KMS-11 (cell line): ENCODE results near the gene CINP.

ENCODE experiments used
- H2AFZ ChIP-seq: fragments of 200-600 bp; sonication (generic); 2 replicates; pipeline ENCODE4 v1.6.1; 2016; ENCODE audit warnings: antibody characterized with exemption, mixed run types, low read depth
- H3K27ac ChIP-seq: fragments of 200-600 bp; sonication (generic); 2 replicates; pipeline ENCODE4 v1.6.1; 2016; ENCODE audit warnings: mild to moderate bottlenecking, mixed run types
- H3K27me3 ChIP-seq: fragments of 200-600 bp; sonication (generic); 2 replicates; pipeline ENCODE4 v1.6.1; 2017; ENCODE audit warnings: mild to moderate bottlenecking, low read depth, mixed run types, moderate library complexity; ENCODE audit not compliant: insufficient read depth
- H3K36me3 ChIP-seq: fragments of 200-600 bp; sonication (generic); 2 replicates; pipeline ENCODE4 v1.6.1; 2017; ENCODE audit warnings: mild to moderate bottlenecking, mixed run types; ENCODE audit not compliant: insufficient read depth
- H3K4me1 ChIP-seq: fragments of 200-600 bp; sonication (generic); 2 replicates; pipeline ENCODE4 v1.6.1; 2016; ENCODE audit warnings: mild to moderate bottlenecking, low read depth, mixed run types; ENCODE audit not compliant: poor library complexity, severe bottlenecking
- H3K4me2 ChIP-seq: fragments of 200-600 bp; sonication (generic); 2 replicates; pipeline ENCODE4 v1.7.0; 2016; ENCODE audit warnings: mild to moderate bottlenecking, mixed run types
- H3K4me3 ChIP-seq: fragments of 200-600 bp; sonication (generic); IDR thresholded peaks from 2 replicates; pipeline ENCODE4 v1.6.1; 2017; ENCODE audit warnings: low read depth, low read length, mixed read lengths; ENCODE audit not compliant: insufficient read depth
- H3K79me2 ChIP-seq: fragments of 200-600 bp; sonication (generic); 2 replicates; pipeline ENCODE4 v1.6.1; 2016; ENCODE audit warnings: low read depth, mixed run types; ENCODE audit not compliant: insufficient read depth
- H3K9ac ChIP-seq: fragments of 200-600 bp; sonication (generic); 2 replicates; pipeline ENCODE4 v1.6.1; 2016; ENCODE audit warnings: mild to moderate bottlenecking, mixed run types
- H4K20me1 ChIP-seq: fragments of 200-600 bp; sonication (generic); 2 replicates; pipeline ENCODE4 v1.6.1; 2016; ENCODE audit warnings: mild to moderate bottlenecking, mixed run types; ENCODE audit not compliant: insufficient read depth
- CTCF ChIP-seq: fragments of 200-600 bp; sonication (generic); conservative IDR thresholded peaks from 2 replicates; pipeline ENCODE4 v1.6.1; 2017; ENCODE audit warnings: low read depth, mild to moderate bottlenecking, antibody characterized with exemption, low read length, moderate library complexity, mixed read lengths

CINP gene

GRCh38 chr14:102396521-102396920 is 33.8 kb upstream of the CINP start:
- Histone ChIP-seq H3K36me3 (no peaks in the 10 kb centered on the region), H3K27me3 (no peaks in the 10 kb centered on the region), H3K4me1 (no peaks in the 10 kb centered on the region), H3K4me3 (no peak overlapping the region), H3K4me2 (no peak overlapping the region), H2AFZ (no peak overlapping the region), H3K79me2 (no peaks in the 10 kb centered on the region), H3K27ac (no peak overlapping the region), H3K9ac (no peak overlapping the region), H4K20me1 (no peaks in the 10 kb centered on the region)
- TF ChIP-seq CTCF, result no peak

GRCh38 chr14:102394717-102395375 is 32.2 kb upstream of the CINP start:
- H3K4me1 ChIP-seq, result no peaks in the 10 kb centered on the region
- no peaks in the 10 kb centered on the region for H4K20me1 ChIP-seq
- H3K4me2 ChIP-seq, result no peak overlapping the region
- no peaks in the 10 kb centered on the region for H3K36me3 ChIP-seq
- no peaks in the 10 kb centered on the region for H3K27me3 ChIP-seq
- no peak overlapping the region for H2AFZ ChIP-seq
- no peak overlapping the region for H3K9ac ChIP-seq
- H3K4me3 ChIP-seq, result no peak overlapping the region
- no peaks in the 10 kb centered on the region for H3K79me2 ChIP-seq
- H3K27ac ChIP-seq, result no peak overlapping the region
- no peak for TF ChIP-seq CTCF

GRCh38 chr14:102392506-102392905 is 29.8 kb upstream of the CINP start:
- H3K4me1 ChIP-seq, result no peaks in the 10 kb centered on the region
- H3K36me3 ChIP-seq, result no peaks in the 10 kb centered on the region
- H3K79me2 ChIP-seq, result no peaks in the 10 kb centered on the region
- H4K20me1 ChIP-seq, result no peaks in the 10 kb centered on the region
- H2AFZ ChIP-seq, result no peak overlapping the region
- no peak for TF ChIP-seq CTCF
- H3K27me3 ChIP-seq, result no peaks in the 10 kb centered on the region
- H3K4me3 ChIP-seq, result no peak overlapping the region
- H3K4me2 ChIP-seq, result no peak overlapping the region
- H3K27ac ChIP-seq, result no peak overlapping the region
- H3K9ac ChIP-seq, result no peak overlapping the region

DNA sequence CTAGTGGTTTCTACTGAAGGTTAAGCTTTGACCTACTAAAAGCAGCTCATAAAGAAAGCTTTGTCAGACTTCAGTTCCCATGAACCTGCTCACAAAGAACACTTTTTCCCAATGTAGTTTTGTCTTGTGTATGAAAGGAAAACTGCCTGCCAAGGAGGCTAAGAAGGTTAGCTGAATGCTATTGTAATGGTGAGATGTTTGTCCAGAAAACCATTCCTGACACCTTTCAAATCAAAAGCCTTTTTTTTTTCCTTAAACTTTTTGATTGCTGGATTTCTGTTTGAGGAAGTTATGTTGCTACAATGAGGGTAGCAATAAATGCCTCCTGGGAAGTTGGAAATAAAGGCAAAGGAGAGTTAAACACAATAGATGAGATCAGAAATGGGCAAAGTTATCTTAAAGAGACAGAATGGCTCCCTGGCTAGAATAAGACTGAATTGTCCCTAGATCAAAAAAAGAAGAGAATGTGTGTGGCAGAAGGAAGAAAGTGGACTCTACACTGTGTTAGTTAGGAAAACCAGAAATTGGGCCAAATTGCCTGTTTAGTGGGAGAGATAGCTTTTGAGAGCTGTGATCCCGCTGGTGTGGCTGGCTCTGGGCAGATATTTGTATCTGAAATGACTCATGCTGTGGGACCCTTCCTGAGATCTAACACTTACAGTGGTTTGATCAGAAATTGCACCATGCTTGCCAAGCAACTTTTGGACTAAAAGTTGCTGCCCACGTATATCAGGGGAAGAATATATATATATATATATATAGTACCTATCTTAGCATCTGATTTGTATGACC is 27.6 kb upstream of the CINP start:
- Histone ChIP-seq H3K4me1 (no peaks in the 10 kb centered on the region), H4K20me1 (no peaks in the 10 kb centered on the region), H3K4me3 (no peak overlapping the region), H3K9ac (no peak overlapping the region), H3K27ac (no peak overlapping the region), H3K4me2 (no peak overlapping the region), H2AFZ (no peak overlapping the region), H3K36me3 (no peaks in the 10 kb centered on the region), H3K79me2 (no peaks in the 10 kb centered on the region), H3K27me3 (no peaks in the 10 kb centered on the region)
- TF ChIP-seq CTCF, result no peak
